H9 (cell line): ENCODE results near the gene KMT2B. TPM values are rescaled to one million over a fixed set of nuclear protein-coding genes. Genes with fewer than 3 reads are reported as not detected.

Experiments used
- DNase-seq: peaks from one replicate; pipeline ENCODE4 v3.0.0-alpha.2; 2017
- H2AFZ ChIP-seq: one replicate; pipeline ENCODE4 v1.6.1; 2013; ENCODE audit warnings: mild to moderate bottlenecking, low read length, control low read depth, moderate library complexity
- H2AK5ac ChIP-seq: 2 replicates; pipeline ENCODE4 v1.6.1; 2013; ENCODE audit warnings: low read length, control low read depth, mixed read lengths; ENCODE audit not compliant: insufficient read length
- H2BK120ac ChIP-seq: one replicate; pipeline ENCODE4 v1.6.1; 2013; ENCODE audit warnings: low read depth, mild to moderate bottlenecking, low read length, control low read depth, inconsistent platforms; ENCODE audit not compliant: poor library complexity, severe bottlenecking
- H2BK12ac ChIP-seq: 2 replicates; pipeline ENCODE4 v1.6.1; 2013; ENCODE audit warnings: low read length, control low read depth, mixed read lengths, low read depth; ENCODE audit not compliant: insufficient read length
- H2BK15ac ChIP-seq: 2 replicates; pipeline ENCODE4 v1.6.1; 2013; ENCODE audit warnings: low read depth, low read length, control low read depth
- H2BK20ac ChIP-seq: one replicate; pipeline ENCODE4 v1.6.1; 2013; ENCODE audit warnings: low read depth, mild to moderate bottlenecking, low read length, control low read depth, inconsistent platforms; ENCODE audit not compliant: poor library complexity, severe bottlenecking
- H2BK5ac ChIP-seq: 2 replicates; pipeline ENCODE4 v1.6.1; 2013; ENCODE audit warnings: low read length, control low read depth, mixed read lengths; ENCODE audit not compliant: insufficient read length
- H3K14ac ChIP-seq: 2 replicates; pipeline ENCODE4 v1.6.1; 2013; ENCODE audit warnings: low read length, control low read depth; ENCODE audit not compliant: insufficient read depth
- H3K18ac ChIP-seq: 2 replicates; pipeline ENCODE4 v1.6.1; 2013; ENCODE audit warnings: low read depth, mild to moderate bottlenecking, mixed read lengths, low read length, control low read depth; ENCODE audit not compliant: insufficient read length
- H3K23ac ChIP-seq: 2 replicates; pipeline ENCODE4 v1.6.1; 2013; ENCODE audit warnings: low read length, control low read depth, mixed read lengths, low read depth; ENCODE audit not compliant: insufficient read length
- H3K23me2 ChIP-seq: 2 replicates; pipeline ENCODE4 v1.6.1; 2013; ENCODE audit warnings: low read depth, mild to moderate bottlenecking, mixed read lengths, low read length, control low read depth; ENCODE audit not compliant: insufficient read length, poor library complexity, severe bottlenecking
- H3K27ac ChIP-seq: 2 replicates; pipeline ENCODE4 v1.5.1; 2013; ENCODE audit warnings: low read length, control low read depth, mixed read lengths, low read depth; ENCODE audit not compliant: insufficient read length
- H3K27me3 ChIP-seq: 2 replicates; pipeline ENCODE4 v1.6.1; 2013; ENCODE audit warnings: low read length, control low read depth, inconsistent platforms; ENCODE audit not compliant: insufficient read depth
- H3K4ac ChIP-seq: 2 replicates; pipeline ENCODE4 v1.6.1; 2013; ENCODE audit warnings: low read depth, mild to moderate bottlenecking, control low read depth, inconsistent platforms, low read length, moderate library complexity
- H3K4me1 ChIP-seq: 2 replicates; pipeline ENCODE4 v1.6.1; 2013; ENCODE audit warnings: low read length, control low read depth, inconsistent platforms; ENCODE audit not compliant: insufficient read depth
- H3K4me2 ChIP-seq: 2 replicates; pipeline ENCODE4 v1.6.1; 2013; ENCODE audit warnings: low read length, control low read depth, mixed read lengths; ENCODE audit not compliant: insufficient read length, insufficient read depth
- H3K56ac ChIP-seq: 2 replicates; pipeline ENCODE4 v1.6.1; 2013; ENCODE audit warnings: low read depth, mild to moderate bottlenecking, mixed read lengths, low read length, control low read depth; ENCODE audit not compliant: insufficient read length
- H3K79me1 ChIP-seq: 2 replicates; pipeline ENCODE4 v1.6.1; 2013; ENCODE audit warnings: low read depth, mild to moderate bottlenecking, moderate library complexity, low read length, control low read depth, inconsistent platforms; ENCODE audit not compliant: insufficient read depth, poor library complexity, severe bottlenecking
- H3K79me2 ChIP-seq: 2 replicates; pipeline ENCODE4 v1.6.1; 2013; ENCODE audit warnings: low read length, control low read depth, inconsistent platforms; ENCODE audit not compliant: insufficient read depth
- H3K9ac ChIP-seq: 2 replicates; pipeline ENCODE4 v1.6.1; 2013; ENCODE audit warnings: low read length, control low read depth, mixed read lengths; ENCODE audit not compliant: insufficient read length; ENCODE audit errors: extremely low read depth
- H3K9me3 ChIP-seq: one replicate; pipeline ENCODE4 v1.6.1; 2013; ENCODE audit warnings: low read depth, low read length, inconsistent platforms; ENCODE audit not compliant: control insufficient read depth
- H3T11ph ChIP-seq: one replicate; pipeline ENCODE4 v1.6.1; 2013; ENCODE audit warnings: mild to moderate bottlenecking, low read length, control low read depth, inconsistent platforms
- H4K20me1 ChIP-seq: one replicate; pipeline ENCODE4 v1.6.1; 2013; ENCODE audit not compliant: control insufficient read depth, insufficient read length, insufficient read depth
- H4K5ac ChIP-seq: 2 replicates; pipeline ENCODE4 v1.6.1; 2013; ENCODE audit warnings: low read depth, mild to moderate bottlenecking, mixed read lengths, low read length, control low read depth; ENCODE audit not compliant: insufficient read length
- H4K8ac ChIP-seq: replicated peaks from 2 replicates; pipeline ENCODE4 v1.6.1; 2013; ENCODE audit warnings: low read length, control low read depth, mixed read lengths, low read depth; ENCODE audit not compliant: insufficient read length
- H4K91ac ChIP-seq: 2 replicates; pipeline ENCODE4 v1.6.1; 2013; ENCODE audit warnings: low read depth, mild to moderate bottlenecking, moderate library complexity, mixed read lengths, low read length, control low read depth; ENCODE audit not compliant: insufficient read length
- H3K27ac Mint-ChIP-seq, 3 experiments: 2 replicates in 2 of 3; 3 replicates in 1 of 3; pipeline ENCODE4 v1.8.0; 2020 to 2021; ENCODE audit warnings: mixed read lengths in 3 of 3, mild to moderate bottlenecking in 1 of 3, moderate library complexity in 1 of 3
- H3K27me3 Mint-ChIP-seq: 2 replicates; pipeline ENCODE4 v1.8.0; 2021; ENCODE audit warnings: low read depth, mild to moderate bottlenecking, moderate library complexity, mixed read lengths
- H3K36me3 Mint-ChIP-seq, 3 experiments: 2 replicates in 2 of 3; 3 replicates in 1 of 3; pipeline ENCODE4 v1.8.0; 2020 to 2021; ENCODE audit warnings: low read depth in 3 of 3, mixed read lengths in 3 of 3; ENCODE audit not compliant: insufficient read depth in 1 of 3
- H3K4me1 Mint-ChIP-seq, 2 experiments: 2 replicates each; pipeline ENCODE4 v1.8.0; 2020; ENCODE audit warnings: mixed read lengths in 2 of 2
- H3K4me3 Mint-ChIP-seq, 2 experiments: 2 replicates in 1 of 2; 3 replicates in 1 of 2; pipeline ENCODE4 v1.8.0; 2020 to 2021; ENCODE audit warnings: mild to moderate bottlenecking in 2 of 2, mixed read lengths in 2 of 2, moderate library complexity in 1 of 2
- H3K9me3 Mint-ChIP-seq, 2 experiments: 2 replicates in 1 of 2; 3 replicates in 1 of 2; pipeline ENCODE4 v1.8.0; 2020; ENCODE audit warnings: mild to moderate bottlenecking in 2 of 2, mixed read lengths in 2 of 2, moderate library complexity in 1 of 2
- WGBS: extraction: QIAGEN DNeasy Blood & Tissue Kit; methylation state at CpG from one replicate; pipeline ENCODE4 v1.1.7; 2013; ENCODE audit warnings: missing lambda C conversion rate, low lambda C conversion rate, mixed read lengths; ENCODE audit not compliant: insufficient read length; ENCODE audit errors: extremely low coverage; 5-methylcytosine and 5-hydroxymethylcytosine counted together
- total RNA-seq: library from RNA; stranded (reverse); gene quantifications from 2 replicates; pipeline ENCODE4 v1.2.1, GENCODE V29; 2021
- TF ChIP-seq, protein P1 (sequence below): fragments of 200-600 bp; sonication (generic); conservative IDR thresholded peaks from 3 replicates; pipeline ENCODE4 v1.8.0; 2021; ENCODE audit warnings: antibody characterized with exemption, mild to moderate bottlenecking

The KMT2B gene
- total RNA-seq, 1 experiment from 2014 or later = 47.7 TPM

DNA sequence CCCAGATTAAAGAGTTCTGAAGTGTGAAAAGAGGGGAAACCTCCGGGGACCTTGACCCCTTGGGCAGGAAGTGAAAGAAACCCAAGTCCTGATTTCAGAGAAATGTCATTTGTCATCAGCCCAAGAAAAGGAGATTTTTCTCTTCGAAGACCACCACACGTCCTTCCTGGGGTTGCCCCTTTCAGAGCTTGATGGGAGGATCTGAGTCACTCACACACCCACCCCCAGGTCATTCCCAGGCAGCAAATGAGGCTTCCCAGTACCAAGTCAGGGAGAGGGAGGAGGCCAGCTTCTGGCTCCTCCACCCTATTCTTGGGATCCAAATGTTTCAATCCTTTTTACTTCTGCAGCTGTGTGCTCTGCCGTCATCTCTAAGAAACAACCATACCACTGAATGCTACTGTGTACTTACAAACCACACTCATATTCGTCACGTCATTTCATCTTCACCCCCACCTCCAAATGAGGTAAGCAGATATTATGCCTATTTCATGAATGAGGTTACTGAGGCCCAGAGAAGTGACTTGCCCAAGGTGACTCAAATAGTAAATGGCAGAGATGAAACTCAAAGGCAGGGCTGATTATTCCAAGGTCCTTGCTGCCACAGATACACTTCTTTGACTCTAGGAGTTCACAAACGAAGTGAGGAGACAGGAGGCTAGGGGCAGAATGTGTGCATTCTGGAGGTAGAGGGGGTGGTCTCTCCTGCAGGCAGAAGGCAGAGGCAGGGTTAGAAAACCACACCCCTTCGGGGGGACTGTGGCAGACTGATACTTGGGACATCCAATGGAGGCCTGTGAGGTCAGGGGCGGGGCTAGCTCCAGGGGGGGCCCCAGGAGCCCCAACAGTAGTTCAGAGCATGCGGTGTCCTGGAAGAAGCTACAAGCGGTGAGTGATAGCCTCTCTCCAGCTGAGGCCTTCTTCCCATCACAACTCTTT lies 5.0 kb upstream of the KMT2B start:
- Mint-ChIP-seq H3K4me3 (no peak overlapping the region; a peak in 1 of 5 replicates), H3K27me3 (no peaks in the 10 kb centered on the region; the same call in 1 of the 2 replicates), H3K27ac (no peak overlapping the region; a peak in 1 of 7 replicates), H3K4me1 (peaks cover 42 to 43% of the 10 kb centered on the region in 2 experiments), H3K36me3 (peaks cover 0 to 14% (median 6%) of the 10 kb centered on the region in 3 experiments; a peak in 5 of 7 replicates), H3K9me3 (no peaks in the 10 kb centered on the region; a peak in 1 of 5 replicates)
- Histone ChIP-seq H3K9me3 (no peaks in the 10 kb centered on the region), H4K91ac (no peak overlapping the region), H3K4me1 (peaks cover 10% of the 10 kb centered on the region; the same call in 1 of the 2 replicates), H3K4ac (no peak overlapping the region), H3K79me2 (no peaks in the 10 kb centered on the region; the same call in 1 of the 2 replicates), H3K23me2 (peaks cover 11% of the 10 kb centered on the region), H3K9ac (no peak overlapping the region), H3K27me3 (no peaks in the 10 kb centered on the region), H2AK5ac (no peak overlapping the region), H3K23ac (no peak overlapping the region), H4K5ac (no peak overlapping the region), H2BK5ac (no peak overlapping the region), H2BK15ac (no peak overlapping the region), H2BK120ac (no peak overlapping the region), H3K79me1 (no peaks in the 10 kb centered on the region), H4K8ac (no peak overlapping the region), H3K56ac (no peak overlapping the region), H3K14ac (no peak overlapping the region), H3K27ac (no peak overlapping the region), H2AFZ (no peak overlapping the region), H4K20me1 (no peaks in the 10 kb centered on the region), H2BK20ac (no peak overlapping the region), H2BK12ac (no peak overlapping the region), H3K18ac (no peak overlapping the region), H3T11ph (no peak overlapping the region), H3K4me2 (no peak overlapping the region)
- no CpG with 5 or more reads among the region's 11 CpGs for WGBS
- TF ChIP-seq, protein P1, sequence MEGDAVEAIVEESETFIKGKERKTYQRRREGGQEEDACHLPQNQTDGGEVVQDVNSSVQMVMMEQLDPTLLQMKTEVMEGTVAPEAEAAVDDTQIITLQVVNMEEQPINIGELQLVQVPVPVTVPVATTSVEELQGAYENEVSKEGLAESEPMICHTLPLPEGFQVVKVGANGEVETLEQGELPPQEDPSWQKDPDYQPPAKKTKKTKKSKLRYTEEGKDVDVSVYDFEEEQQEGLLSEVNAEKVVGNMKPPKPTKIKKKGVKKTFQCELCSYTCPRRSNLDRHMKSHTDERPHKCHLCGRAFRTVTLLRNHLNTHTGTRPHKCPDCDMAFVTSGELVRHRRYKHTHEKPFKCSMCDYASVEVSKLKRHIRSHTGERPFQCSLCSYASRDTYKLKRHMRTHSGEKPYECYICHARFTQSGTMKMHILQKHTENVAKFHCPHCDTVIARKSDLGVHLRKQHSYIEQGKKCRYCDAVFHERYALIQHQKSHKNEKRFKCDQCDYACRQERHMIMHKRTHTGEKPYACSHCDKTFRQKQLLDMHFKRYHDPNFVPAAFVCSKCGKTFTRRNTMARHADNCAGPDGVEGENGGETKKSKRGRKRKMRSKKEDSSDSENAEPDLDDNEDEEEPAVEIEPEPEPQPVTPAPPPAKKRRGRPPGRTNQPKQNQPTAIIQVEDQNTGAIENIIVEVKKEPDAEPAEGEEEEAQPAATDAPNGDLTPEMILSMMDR = no peak
- DNase-seq = no peak
